Osteocyte (in vitro differentiated cells): ENCODE data around the gene QPRT. TPM values are rescaled to one million over a fixed set of nuclear protein-coding genes. Genes with fewer than 3 reads are reported as not detected.

ENCODE experiments used
- DNase-seq: peaks from one replicate; pipeline ENCODE4 v3.0.0; 2021; ENCODE audit warnings: mixed read lengths; ENCODE audit not compliant: unreplicated experiment; ENCODE audit errors: extremely low spot score
- H3K27ac Mint-ChIP-seq: one replicate; pipeline ENCODE4 v1.8.0; 2021; ENCODE audit warnings: mild to moderate bottlenecking, mixed read lengths; ENCODE audit not compliant: unreplicated experiment
- H3K27me3 Mint-ChIP-seq: one replicate; pipeline ENCODE4 v1.8.0; 2021; ENCODE audit warnings: mixed read lengths; ENCODE audit not compliant: unreplicated experiment
- H3K36me3 Mint-ChIP-seq: one replicate; pipeline ENCODE4 v1.8.0; 2021; ENCODE audit warnings: mixed read lengths; ENCODE audit not compliant: unreplicated experiment
- H3K4me1 Mint-ChIP-seq: one replicate; pipeline ENCODE4 v1.8.0; 2021; ENCODE audit warnings: mixed read lengths; ENCODE audit not compliant: unreplicated experiment
- H3K4me3 Mint-ChIP-seq: one replicate; pipeline ENCODE4 v1.8.0; 2021; ENCODE audit warnings: mild to moderate bottlenecking, moderate library complexity, mixed read lengths; ENCODE audit not compliant: unreplicated experiment
- H3K9me3 Mint-ChIP-seq: one replicate; pipeline ENCODE4 v1.8.0; 2021; ENCODE audit warnings: mixed read lengths; ENCODE audit not compliant: unreplicated experiment
- CTCF ChIP-seq: fragments of 200-600 bp; sonication (generic); IDR thresholded peaks from 2 replicates; pipeline ENCODE4 v1.5.0; 2021; ENCODE audit warnings: antibody characterized with exemption, mild to moderate bottlenecking, moderate library complexity
- total RNA-seq: library from RNA; stranded (reverse); gene quantifications from 2 replicates; pipeline ENCODE4 v1.2.1, GENCODE V29; 2021

The QPRT gene
- total RNA-seq, 1 donor from 2014 or later: 23.5 TPM

GRCh38 chr16:29742683-29743275 is 63.8 kb downstream of the QPRT start:
- TF ChIP-seq CTCF: no peak
- H3K9me3 Mint-ChIP-seq: no peaks in the 10 kb centered on the region
- DNase-seq: no peak
- H3K4me3 Mint-ChIP-seq: no peak overlapping the region
- H3K27me3 Mint-ChIP-seq: peaks cover 35% of the 10 kb centered on the region
- no peak overlapping the region for H3K27ac Mint-ChIP-seq
- H3K36me3 Mint-ChIP-seq: no peaks in the 10 kb centered on the region
- H3K4me1 Mint-ChIP-seq: no peaks in the 10 kb centered on the region

GRCh38 chr16:29743475-29743826 is 64.5 kb downstream of the QPRT start:
- Mint-ChIP-seq H3K9me3 (no peaks in the 10 kb centered on the region), H3K27ac (no peak overlapping the region), H3K4me3 (no peak overlapping the region), H3K36me3 (no peaks in the 10 kb centered on the region), H3K27me3 (peaks cover 28% of the 10 kb centered on the region), H3K4me1 (no peaks in the 10 kb centered on the region)
- no peak for TF ChIP-seq CTCF
- DNase-seq: no peak

DNA sequence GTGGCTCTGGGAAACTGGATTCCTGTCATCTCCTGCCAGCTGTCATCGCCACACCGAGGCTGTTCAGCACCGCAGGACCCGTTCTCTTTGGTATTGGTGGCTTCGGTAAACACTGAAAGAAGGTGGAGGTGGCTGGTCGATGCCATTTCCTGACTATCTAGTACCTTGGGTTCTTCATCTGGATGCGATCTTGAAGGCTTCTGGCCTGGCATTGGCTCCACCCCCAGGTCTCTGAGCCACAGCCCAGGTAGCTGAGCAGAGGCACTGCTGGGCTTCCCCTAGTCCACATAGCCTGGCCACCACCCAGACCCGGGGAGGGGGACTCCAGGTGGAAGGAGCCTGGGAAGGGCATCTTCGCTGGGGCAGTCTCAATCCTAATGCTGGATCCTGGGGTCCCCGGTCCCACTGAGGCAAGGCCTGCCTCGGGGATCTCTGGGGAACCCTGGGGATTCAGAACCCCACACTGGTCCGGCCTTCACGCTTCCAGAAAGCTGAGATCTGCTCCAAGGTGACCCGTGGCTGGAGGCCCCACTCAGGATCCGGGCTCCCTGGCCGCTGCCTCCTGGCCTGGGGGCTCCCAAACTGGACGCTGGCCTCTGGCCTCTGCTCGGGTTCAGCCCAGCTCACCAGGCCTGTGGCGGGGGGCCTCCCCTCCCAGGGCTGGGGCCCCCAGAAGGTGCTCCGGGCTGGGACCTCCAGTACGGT is 65.0 kb downstream of the QPRT start:
- H3K27ac Mint-ChIP-seq: no peak overlapping the region
- no peaks in the 10 kb centered on the region for H3K4me1 Mint-ChIP-seq
- no peak for DNase-seq
- no peak overlapping the region for H3K4me3 Mint-ChIP-seq
- no peaks in the 10 kb centered on the region for H3K9me3 Mint-ChIP-seq
- TF ChIP-seq CTCF: no peak
- peaks cover 27% of the 10 kb centered on the region for H3K27me3 Mint-ChIP-seq
- H3K36me3 Mint-ChIP-seq: no peaks in the 10 kb centered on the region

GRCh38 chr16:29744541-29745101 is 65.6 kb downstream of the QPRT start:
- DNase-seq: no peak
- Mint-ChIP-seq H3K9me3 (no peaks in the 10 kb centered on the region), H3K36me3 (no peaks in the 10 kb centered on the region), H3K27ac (no peak overlapping the region), H3K27me3 (peaks cover 27% of the 10 kb centered on the region), H3K4me1 (no peaks in the 10 kb centered on the region), H3K4me3 (no peak overlapping the region)
- no peak for TF ChIP-seq CTCF

GRCh38 chr16:29745121-29745852 is 66.3 kb downstream of the QPRT start:
- H3K27me3 Mint-ChIP-seq: peaks cover 21% of the 10 kb centered on the region
- H3K27ac Mint-ChIP-seq: no peak overlapping the region
- H3K9me3 Mint-ChIP-seq: no peaks in the 10 kb centered on the region
- no peak for DNase-seq
- no peaks in the 10 kb centered on the region for H3K36me3 Mint-ChIP-seq
- no peak for TF ChIP-seq CTCF
- H3K4me1 Mint-ChIP-seq: no peaks in the 10 kb centered on the region
- no peak overlapping the region for H3K4me3 Mint-ChIP-seq
